ENCODE measurements around the gene LARP4. TPM values are rescaled to one million over a fixed set of nuclear protein-coding genes. Genes with fewer than 3 reads are reported as not detected.

Gene LARP4
- total and polyA plus RNA-seq, 9 of the 15 experiments (the other 6 are each of a cell fraction or from before 2014, with no cell fraction given), result 31.6 to 84.5 (median 52.4) TPM

- in situ Hi-C loops (cut with MboI) (no loop called here), intact Hi-C loops (cut with micrococcal nuclease) (no loop called here)
- TF ChIP-seq CAMTA2 (CRISPR knock-in tag; conservative IDR thresholded peaks at IDR 0.05) (no peak), ZKSCAN1 (IDR thresholded peaks at IDR 0.05; ENCODE audit: low read depth, low read length) (peak; percentile 61; the same call in 1 of the 2 replicates)
- no TSS peak for BruUV-seq (replicated peaks)
- Histone ChIP-seq H3K4me3 (no peak overlapping the region), H3K9ac (ENCODE audit: insufficient read depth in 1 of 2, low read depth in 2 of 2, low read length in 2 of 2) (no peak overlapping the region), H3K4me2 (ENCODE audit: insufficient read depth, low read length) (no peak overlapping the region), H3K4me1 (replicated peaks in 1 of 2; ENCODE audit: control insufficient read depth in 2 of 2, insufficient read depth in 2 of 2, low read length in 2 of 2) (no peaks in the 10 kb centered on the region), H3K27me3 (ENCODE audit: control insufficient read depth in 2 of 2, insufficient read depth in 2 of 2, low read length in 2 of 2) (no peaks in the 10 kb centered on the region), H3K9me3 (replicated peaks; ENCODE audit: control insufficient read depth, insufficient read depth, low read depth, low read length) (no peaks in the 10 kb centered on the region), H3K9me1 (ENCODE audit: control insufficient read depth, insufficient read depth, low read length) (no peaks in the 10 kb centered on the region), H3K79me2 (ENCODE audit: control insufficient read depth, insufficient read depth, low read length) (peaks cover 41% of the 10 kb centered on the region), H3K36me3 (ENCODE audit: control insufficient read depth, insufficient read depth, low read length) (peaks cover 12% of the 10 kb centered on the region; the same call in 1 of the 3 replicates), H3K27ac (ENCODE audit: extremely low read depth, low read depth, low read length) (no peak overlapping the region), H4K20me1 (replicated peaks; ENCODE audit: control insufficient read depth, insufficient read depth, low read length) (no peaks in the 10 kb centered on the region), H2AFZ (ENCODE audit: low read depth, low read length) (no peak overlapping the region)
- ChIA-PET POLR2A (interaction anchor here (0.6 to 1.4 kb wide), 6 partner anchors 10 to 17 kb away, joined by 3 to 4 read pairs (median 4); no protein-coding TSS in a partner anchor), CTCF (ENCODE audit: low intra/inter-chr PET ratio) (no interaction called here)
- no peak for ATAC-seq
- no peak for FAIRE-seq
- DNase-seq (ENCODE audit: extremely low read depth in 1 of 4, low spot score in 3 of 4), result no peak
- 96% methylated on average over 2 of the region's 2 CpGs for WGBS (ENCODE audit: insufficient coverage, low coverage, missing lambda C conversion rate)
Observed at GRCh38 chr12:50524621-50525020, 123.9 kb downstream of the LARP4 start.

GRCh38 chr12:50525422-50525821 is 124.7 kb downstream of the LARP4 start:
- Histone ChIP-seq H4K20me1 (replicated peaks; ENCODE audit: control insufficient read depth, insufficient read depth, low read length) (no peaks in the 10 kb centered on the region), H3K9me1 (ENCODE audit: control insufficient read depth, insufficient read depth, low read length) (no peaks in the 10 kb centered on the region), H3K27ac (ENCODE audit: extremely low read depth, low read depth, low read length) (no peak overlapping the region), H2AFZ (ENCODE audit: low read depth, low read length) (no peak overlapping the region), H3K36me3 (ENCODE audit: control insufficient read depth, insufficient read depth, low read length) (peaks cover 14% of the 10 kb centered on the region; the same call in 1 of the 3 replicates), H3K9ac (ENCODE audit: insufficient read depth in 1 of 2, low read depth in 2 of 2, low read length in 2 of 2) (no peak overlapping the region; a peak in 1 of 4 replicates), H3K4me3 (no peak overlapping the region), H3K79me2 (ENCODE audit: control insufficient read depth, insufficient read depth, low read length) (peaks cover 36% of the 10 kb centered on the region), H3K27me3 (ENCODE audit: control insufficient read depth in 2 of 2, insufficient read depth in 2 of 2, low read length in 2 of 2) (no peaks in the 10 kb centered on the region), H3K9me3 (replicated peaks; ENCODE audit: control insufficient read depth, insufficient read depth, low read depth, low read length) (no peaks in the 10 kb centered on the region), H3K4me1 (replicated peaks in 1 of 2; ENCODE audit: control insufficient read depth in 2 of 2, insufficient read depth in 2 of 2, low read length in 2 of 2) (no peaks in the 10 kb centered on the region), H3K4me2 (ENCODE audit: insufficient read depth, low read length) (no peak overlapping the region)
- ChIA-PET POLR2A (no interaction called here), CTCF (ENCODE audit: low intra/inter-chr PET ratio) (no interaction called here)
- in situ Hi-C loops (cut with MboI) (no loop called here), intact Hi-C loops (cut with micrococcal nuclease) (no loop called here)
- WGBS (ENCODE audit: insufficient coverage, low coverage, missing lambda C conversion rate), result 86% methylated on average over 1 of the region's 2 CpGs
- BruUV-seq (replicated peaks), result no TSS peak
- no peak for DNase-seq (ENCODE audit: extremely low read depth in 1 of 4, low spot score in 3 of 4)
- FAIRE-seq, result no peak
- no peak for ATAC-seq
- no peak for TF ChIP-seq ZNF75A (CRISPR knock-in tag; IDR thresholded peaks at IDR 0.05)
- TF ChIP-seq NCOA2 (IDR thresholded peaks at IDR 0.05; ENCODE audit: partially characterized antibody in 2 of 2), result no peak
- TF ChIP-seq MAFK (IDR thresholded peaks at IDR 0.05; ENCODE audit: low read length), result no peak
- TF ChIP-seq NR1H2 (CRISPR knock-in tag; IDR thresholded peaks at IDR 0.05), result no peak
- TF ChIP-seq MTA3 (IDR thresholded peaks at IDR 0.05; ENCODE audit: borderline replicate concordance), result no peak
